HG02840 (cell line): Measurements from ENCODE around the gene OSTF1.
A peak's percentile ranks its signal among the peaks of the same experiment; 100 is the strongest.

ENCODE experiments used
- ATAC-seq: cut with Tn5 transposase; IDR thresholded peaks from one replicate; pipeline ENCODE4 v1.9.1; 2021; ENCODE audit warnings: mild to moderate bottlenecking, moderate library complexity, moderate number of reproducible peaks; ENCODE audit not compliant: unreplicated experiment, low FRiP score

Gene OSTF1, protein sequence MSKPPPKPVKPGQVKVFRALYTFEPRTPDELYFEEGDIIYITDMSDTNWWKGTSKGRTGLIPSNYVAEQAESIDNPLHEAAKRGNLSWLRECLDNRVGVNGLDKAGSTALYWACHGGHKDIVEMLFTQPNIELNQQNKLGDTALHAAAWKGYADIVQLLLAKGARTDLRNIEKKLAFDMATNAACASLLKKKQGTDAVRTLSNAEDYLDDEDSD

DNA sequence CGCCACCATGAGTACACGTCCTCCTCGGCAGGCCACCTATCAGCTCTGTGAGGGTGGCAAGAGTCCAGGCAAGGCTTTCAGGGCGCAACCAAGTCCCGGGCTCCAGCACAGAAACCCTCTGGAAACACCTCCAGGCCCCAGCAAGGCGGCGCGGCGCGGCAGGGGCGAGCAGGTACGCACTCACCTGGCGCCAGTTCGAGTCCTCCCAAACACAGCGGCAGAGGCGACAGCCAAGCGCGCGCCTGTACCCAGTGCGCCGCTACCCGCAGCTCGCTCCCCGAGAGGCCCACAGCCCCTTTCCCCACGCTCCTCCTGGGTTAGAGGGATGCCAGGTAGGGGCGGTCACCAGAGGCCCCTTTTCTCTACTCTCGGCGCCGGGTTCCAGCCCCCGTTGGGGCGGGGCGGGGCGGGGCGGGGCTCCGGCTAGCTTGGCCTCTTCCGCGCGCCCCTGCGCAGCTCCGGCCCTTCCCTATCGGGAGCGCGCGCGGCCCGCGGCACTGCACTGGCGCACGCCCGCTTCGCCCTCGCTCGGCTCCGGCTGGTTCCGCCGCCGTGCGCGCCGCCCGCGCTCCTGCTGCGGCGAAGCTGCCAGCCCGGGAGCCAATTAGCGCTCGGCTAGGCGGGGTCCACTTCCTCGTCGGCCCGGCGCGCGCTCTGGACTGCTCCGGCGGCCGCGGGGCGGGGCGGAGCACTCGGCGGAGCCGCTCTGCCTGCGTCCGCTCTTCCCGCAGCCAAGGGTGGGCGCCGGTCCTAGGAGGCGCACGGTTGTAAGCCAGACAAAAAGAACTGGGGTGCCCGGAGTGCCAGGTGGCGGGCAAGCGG lies at the start of gene OSTF1, which contains the start of gene NMRK1:
Gene OSTF1 (plus strand): TSS at position 691 of the 822 bp plus-strand sequence. CDS start 179 bp downstream, outside the sequence.
Gene NMRK1 (minus strand): TSS at position 332 of the 822 bp plus-strand sequence. CDS start 5,040 bp downstream, outside the sequence.
- ATAC-seq, result peak; percentile 85

DNA sequence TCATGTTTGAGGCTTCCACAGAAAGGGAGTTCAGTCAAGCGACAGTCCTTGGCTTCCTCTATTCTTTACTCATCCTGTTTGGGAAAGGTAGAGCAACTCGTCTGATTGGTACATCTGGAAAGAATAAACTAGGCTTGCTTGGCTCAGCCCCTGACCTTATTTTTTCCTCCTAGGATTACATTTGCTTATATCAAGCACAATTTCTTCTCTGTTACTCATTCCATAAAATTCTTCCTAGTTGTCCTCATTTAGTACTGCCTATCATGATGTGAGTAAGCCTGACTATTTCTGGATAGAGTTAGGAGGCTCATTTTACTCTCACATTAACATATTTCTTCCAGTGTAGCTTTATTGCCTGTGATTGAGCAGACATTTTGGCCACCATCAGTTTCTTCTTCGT lies 49.3 kb upstream of the OSTF1 start:
- no peak for ATAC-seq

DNA sequence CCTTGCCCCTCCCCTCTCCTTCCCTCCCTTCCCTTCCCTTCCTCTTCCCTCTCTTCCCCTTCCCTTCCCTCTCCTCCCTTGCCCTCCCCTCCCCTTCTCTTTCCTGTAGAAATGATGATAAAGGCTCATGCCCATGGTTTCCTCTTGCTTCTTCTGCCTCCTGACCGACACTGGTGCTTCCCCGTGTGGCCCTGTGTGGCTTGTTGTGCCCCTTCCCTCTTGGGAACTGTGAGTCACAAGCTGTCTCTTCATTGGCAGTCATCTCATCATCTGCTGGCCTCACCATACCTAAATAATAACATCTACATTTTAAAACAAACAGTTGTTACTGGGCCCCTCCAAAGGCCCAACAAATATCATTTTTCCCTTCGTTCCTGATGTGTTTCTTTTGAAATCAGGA lies 48.5 kb upstream of the OSTF1 start:
- ATAC-seq, result no peak

DNA sequence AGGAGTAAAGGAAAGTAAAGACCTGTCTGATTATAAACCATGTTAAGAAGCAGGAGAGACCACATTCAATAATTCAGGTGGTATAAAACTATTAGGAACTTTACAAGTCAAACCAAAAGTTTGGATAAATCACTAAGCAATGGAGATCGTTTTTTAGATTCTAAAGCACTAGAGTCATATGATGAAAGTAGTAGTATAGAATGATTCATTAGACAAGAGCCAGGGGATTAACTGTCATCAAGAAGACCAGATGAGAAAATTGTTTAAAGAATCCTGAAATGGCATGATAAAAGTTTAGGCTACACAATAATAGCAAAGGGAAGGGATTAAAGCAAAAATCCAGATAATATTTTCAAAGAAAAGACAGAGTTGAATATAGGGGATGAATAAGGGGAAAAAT lies 47.3 kb upstream of the OSTF1 start:
- no peak for ATAC-seq

DNA sequence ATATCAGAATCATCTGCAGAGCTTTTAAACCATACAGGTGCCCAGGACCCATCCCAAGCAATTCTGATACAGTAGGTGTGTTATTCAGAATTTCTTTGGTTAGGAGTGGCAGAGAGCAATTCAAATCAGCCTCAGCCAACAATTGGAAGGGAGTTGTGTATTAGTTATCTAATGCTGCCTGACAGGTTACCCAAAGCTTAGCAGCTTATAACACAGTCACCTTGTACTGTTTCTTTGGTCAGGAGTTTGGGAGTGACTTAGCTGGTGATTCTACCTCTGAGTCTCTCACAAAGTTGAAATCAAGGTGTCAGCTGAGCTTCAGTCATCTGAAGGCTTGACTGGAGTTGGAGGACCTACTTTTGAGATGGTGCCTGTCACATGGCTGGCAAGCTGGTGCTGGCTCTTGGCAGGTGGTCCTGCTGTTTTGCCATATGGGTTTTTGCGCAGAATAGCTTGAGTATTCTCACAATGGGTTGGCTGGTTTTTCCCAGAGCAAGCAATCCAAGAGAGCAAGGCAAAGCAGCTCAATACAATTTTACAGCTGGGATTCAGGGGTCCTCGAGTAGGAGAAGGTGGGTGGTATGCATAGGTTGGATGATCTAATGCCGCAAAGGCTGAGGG lies 41.5 kb upstream of the OSTF1 start:
- ATAC-seq, result no peak

DNA sequence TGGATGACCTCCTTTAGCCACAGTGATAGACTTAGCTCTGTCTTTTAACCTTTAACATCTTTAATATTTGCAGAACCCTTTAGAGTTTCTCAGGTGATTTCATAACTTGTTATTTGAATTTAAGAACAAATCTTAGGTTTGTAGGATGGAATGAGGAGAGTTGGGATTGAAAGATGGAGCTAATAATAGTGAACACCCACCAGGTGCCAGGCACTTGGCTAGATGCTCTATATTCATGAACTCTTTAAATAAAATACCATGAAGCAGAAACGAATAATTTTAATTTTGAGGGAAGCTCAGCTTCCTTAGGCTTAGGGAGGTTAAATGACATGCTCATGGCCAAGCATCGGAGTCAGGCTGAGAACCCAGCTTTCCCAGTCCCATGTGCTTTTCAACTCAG lies 40.8 kb upstream of the OSTF1 start:
- no peak for ATAC-seq

DNA sequence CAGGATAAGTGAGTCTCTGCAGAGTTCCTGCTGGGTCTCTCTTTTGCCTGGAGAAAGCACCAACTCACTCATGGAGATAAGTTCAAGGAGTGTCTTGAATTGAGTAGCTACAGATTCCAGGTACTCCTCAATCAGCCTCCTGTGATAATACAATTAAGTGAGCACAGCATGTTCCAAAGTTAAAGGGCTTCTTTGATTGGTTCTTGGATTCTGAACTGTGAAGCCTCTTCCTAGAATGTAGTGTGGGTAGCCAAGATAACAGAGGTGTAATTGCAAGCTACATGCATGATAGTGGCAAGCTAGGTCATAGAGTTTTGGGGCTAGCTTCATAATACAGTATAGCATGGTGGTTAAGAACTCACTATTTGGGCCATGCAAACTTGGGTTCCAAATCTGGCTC lies 37.0 kb upstream of the OSTF1 start:
- no peak for ATAC-seq

DNA sequence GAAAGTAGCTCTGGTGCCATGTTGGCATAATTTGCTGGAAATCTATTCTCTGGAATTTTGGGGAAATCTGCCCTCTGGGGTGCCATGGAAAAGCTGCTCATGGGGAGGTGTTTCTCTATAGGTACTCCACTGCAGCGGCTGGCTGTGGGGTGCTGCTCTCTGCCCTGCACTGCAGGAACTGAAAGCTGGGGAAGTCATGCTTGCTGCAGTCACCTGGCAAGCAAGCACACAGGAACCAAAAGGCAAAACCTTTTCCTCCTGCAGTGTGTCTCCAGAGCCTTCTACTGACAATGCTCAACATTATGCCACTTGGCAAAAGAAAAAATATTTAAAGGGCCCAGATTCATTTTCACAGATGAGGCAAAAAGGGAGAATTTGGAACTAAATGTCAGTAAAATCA lies 34.4 kb upstream of the OSTF1 start:
- peak; percentile 86 for ATAC-seq

DNA sequence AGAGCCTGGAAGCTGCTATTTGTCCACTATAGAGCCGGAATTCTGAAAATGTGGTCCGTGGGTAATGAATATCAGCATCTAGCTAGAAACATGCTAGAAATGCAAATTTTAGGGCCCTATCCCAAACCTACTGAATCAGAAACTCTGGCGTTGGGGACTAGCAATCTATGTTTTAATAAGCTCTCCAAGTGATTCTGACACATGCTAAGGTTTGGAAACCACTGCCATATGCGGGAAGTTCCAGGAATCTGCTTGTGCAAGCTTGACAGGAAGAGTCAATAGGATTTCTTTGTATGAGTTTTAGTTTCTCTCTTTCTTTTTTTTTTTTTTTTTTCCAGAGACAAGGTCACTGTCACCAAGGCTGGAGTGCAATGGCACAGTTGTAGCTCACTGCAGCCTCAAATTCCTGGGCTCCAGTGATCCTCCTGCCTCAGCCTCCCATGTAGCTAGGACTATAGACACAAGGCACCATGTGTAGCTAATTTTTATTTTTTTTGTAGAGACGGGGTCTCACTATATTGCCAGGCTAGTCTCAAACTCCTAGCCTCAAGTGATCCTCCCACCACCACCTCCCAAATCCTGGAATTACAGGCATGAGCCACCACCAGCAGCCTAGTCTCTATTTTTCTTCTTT lies 33.8 kb upstream of the OSTF1 start:
- ATAC-seq, result no peak

DNA sequence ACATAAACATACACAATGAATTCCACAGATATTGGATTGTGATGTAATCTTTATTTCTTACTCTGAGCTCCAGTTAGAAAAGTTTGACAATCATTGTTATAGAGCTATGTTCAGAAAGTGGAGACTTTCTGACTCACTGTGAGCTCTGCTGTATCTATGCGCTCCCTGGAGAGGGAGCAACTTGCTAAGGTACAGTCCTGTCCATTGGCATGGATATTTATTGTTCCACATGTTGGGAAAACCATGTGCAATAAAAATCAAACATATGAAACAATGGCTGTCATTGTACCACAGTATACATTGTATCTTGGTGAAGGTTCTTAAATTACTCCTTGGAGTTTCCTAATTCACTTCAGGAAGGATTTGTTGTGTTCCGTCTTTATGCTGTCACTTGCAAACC lies 27.1 kb upstream of the OSTF1 start:
- no peak for ATAC-seq

DNA sequence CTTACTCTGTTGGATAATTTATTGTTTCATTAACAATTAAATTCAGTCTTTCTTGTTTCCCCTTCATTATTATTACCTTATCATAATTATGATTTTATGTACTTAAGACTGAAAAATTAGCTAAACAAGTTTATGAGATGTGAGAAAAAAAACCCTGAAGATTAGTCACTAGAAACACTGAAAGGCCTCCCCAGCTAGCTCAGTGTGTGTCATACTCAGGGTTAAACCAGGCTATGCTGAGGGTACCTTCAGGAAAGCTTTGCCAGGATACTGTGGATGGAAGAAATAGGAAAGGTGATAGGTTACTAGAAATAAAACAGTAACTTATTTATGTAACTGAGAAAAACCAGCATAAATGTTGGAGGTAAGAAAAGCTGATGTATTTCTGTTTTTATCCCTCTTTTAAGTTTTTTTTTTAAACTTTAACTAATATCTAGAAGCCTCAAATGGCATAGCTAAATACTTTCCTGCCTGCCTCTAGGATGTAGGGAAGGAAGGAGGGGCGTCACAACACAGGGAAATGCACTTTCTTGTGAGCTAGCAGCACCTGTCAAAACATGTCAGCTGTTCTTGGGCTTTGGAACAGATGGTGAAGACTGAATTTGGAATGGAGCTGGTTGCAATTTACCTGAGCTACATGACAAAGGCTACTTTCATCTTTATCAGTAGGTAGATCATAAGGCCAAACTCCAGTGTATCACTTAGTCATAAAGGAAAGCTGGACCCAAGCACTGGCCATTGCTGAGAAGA lies 24.6 kb upstream of the OSTF1 start:
- ATAC-seq, result no peak

DNA sequence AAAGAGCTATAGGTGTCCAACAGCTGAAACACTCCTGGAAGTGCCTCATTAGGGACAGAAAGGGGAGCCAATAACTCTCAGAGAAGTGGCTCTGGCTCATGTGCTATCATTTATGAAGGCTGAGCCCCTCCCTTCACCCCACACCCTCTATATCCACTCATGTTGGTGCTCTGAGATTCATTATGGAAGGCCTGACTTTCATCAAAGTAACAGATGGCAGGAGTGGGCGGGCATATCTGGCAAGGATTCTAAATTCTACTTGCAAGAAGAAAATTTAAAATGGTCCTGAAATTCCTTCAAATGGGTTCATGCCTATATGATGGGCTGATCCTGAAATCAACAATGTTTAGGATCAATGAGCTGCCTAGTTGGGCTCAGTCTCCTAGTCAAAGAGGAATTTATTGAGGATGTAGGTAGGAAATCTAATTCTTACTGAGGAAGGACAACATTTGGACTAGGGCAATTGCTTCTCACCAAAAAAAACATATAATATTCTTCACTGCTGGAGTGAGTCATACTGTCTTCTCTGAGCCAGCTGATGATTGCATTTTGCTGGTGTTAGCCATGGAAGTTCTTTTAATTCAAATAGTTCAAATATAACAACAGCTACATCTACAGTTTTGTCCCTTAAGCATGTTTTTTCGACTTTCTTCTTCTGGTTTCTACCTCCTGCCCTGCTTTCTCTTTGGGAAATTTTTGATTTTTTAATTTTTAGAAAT lies 23.8 kb upstream of the OSTF1 start:
- ATAC-seq, result no peak

DNA sequence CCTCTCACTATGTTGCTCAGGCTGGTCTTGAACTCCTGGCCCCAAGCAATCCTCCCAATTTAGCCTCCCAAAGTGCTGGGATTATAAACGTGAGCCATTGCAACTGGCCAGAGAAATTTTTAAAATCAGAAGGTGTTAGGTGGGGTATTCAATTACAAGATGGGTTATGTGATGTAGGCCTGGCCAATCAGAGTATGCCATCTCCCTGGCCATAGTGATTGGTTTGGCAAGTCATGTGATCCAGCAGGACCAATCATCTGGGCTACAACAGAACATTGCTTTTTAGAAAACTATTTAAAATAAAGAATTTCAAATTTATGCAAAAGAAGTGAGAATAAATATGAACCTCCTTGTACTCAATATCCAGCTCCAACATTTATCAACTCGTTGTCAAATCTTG lies 22.8 kb upstream of the OSTF1 start:
- ATAC-seq, result no peak

DNA sequence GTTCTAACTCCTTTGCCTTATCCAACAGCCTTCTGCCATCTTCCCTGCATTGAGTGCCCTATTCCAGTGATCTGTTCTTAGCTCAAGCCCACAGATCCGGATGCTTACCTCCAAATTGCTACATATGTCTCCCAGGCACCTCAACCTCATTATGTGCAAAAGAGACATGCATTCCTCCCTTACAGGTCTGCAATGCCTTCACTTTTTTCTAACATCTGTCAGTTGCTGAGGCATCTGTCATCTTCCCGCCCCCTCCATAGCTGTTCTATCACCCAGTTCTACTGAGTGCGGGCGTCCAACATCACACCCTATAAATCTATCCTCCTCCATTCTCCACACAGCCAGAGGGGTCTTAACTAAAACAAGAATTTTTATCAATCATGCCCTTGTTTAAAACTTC lies 20.4 kb upstream of the OSTF1 start:
- ATAC-seq, result no peak

DNA sequence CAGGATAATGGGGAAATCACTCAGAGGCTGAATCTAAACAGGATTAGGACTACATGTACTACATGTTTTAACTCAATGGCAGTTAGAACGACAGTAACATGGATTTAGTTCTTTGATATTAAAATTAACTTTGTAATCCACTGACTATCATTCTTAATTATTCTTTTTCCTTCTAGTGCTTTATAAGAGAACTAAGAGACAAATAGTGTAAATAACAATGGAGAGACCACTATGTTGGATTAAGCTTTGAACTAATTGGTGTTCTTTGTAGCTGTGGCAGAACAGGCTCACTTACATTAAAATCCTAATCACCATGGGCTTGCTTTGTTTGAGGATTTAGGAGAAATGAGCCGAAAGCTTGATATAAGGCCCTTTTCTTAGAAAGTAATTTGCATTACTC lies 19.1 kb upstream of the OSTF1 start:
- no peak for ATAC-seq

DNA sequence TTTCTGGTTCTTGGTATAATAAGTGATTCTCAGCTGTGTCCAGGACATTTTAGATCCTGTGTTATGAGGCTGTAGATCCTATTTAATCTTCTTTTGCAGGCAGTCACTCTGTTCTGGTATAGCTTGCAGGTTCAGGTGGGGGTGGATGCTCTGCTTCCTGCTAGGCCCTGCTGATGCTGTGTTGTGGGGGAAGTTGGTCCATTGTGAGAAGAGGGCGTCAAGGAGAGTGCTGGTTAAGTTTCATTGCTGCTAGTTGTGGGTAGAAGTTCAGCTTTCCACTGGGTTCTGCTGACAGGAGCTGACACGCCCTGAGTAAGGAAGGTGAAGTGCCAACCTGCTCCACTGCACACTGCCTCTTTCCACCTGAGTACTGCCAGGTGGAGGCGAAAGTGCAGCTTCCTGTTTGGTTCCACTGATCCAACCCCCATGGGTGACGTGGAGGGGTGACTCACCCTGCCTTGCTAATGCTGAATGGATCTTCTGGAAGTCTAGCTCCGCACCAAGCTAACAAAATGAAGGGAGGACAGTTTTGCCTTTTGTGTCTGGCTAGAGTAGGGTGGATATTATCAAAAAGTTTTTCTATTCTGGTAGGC lies 16.7 kb upstream of the OSTF1 start:
- peak; percentile 69 for ATAC-seq

DNA sequence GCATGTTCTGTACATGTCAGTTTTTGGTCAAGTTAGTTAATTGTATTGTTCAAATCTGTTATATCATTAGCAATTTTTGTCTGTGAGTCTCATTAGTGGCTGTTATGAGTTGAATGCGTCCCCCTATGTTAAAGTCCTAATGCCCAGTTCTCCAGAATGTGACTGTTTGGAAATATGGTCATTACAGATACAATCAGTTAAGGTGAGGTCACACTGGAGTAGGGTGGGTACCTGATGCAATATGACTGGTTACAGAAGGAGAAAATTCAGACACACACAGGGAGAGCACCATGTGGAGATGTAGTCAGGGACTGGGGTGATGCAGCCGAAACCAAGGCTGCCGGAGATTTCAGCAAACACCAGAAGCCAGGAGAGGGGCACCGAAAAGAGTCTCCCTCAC lies 15.4 kb upstream of the OSTF1 start:
- ATAC-seq, result no peak

DNA sequence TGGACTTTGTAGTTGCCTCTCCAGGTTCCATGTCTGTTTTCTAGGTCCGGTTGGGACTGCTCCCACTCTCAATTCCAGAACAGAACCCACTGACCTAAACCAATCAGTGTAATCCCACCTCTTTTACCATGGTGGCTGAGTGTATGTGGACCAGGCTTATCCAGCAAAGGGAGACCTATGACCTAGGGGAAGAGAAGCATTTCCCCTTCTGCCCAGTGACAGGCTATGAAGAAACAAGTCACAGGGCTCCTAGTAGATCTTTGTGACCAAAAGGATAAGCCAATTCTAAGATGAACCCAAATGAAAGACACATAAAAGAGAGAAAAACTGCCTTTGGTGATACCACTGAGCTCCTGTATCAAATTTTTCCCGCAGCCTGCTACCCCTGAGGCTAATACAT lies 6.7 kb upstream of the OSTF1 start:
- ATAC-seq, result no peak

DNA sequence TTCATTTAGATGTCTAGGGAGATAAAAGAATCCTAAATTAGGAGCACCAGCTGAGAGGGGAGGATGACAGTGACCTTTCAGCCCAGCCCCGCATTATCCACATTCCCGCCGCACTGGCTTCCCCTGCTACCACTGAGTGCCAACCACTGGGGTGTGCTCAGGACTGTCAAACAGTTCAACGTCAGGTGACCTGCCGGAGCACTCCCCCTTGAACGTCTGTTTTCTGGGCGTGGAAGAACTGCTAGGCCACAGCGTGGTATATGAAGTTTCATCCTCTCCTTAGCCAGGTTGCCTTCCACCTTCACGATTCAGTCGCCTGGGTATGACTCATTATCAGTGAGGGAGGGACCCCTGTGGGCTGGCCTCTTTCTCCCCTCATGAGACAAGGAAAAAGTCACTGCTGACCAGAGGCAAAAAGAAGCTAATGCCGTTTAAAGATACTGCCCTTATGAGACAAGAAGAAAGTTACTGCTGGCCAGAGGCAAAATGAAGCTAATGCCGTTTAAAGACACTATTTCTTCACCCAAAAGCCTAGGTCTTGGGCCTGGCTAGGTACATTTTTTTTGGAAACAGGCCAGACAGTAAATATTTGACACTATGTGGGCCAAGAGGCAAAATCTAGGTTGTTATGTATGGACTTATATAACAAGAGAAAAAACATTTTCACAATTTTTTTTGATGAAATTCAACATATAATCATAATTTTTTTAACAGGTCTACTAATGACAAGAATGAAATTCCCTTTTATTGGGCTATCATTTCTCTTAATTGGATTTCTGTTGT lies 4.9 kb upstream of the OSTF1 start:
- no peak for ATAC-seq
